Tongue (tissue), 2 donors: ENCODE results near the gene CORIN. TPM values are rescaled to one million over a fixed set of nuclear protein-coding genes. Genes with fewer than 3 reads are reported as not detected.

Source experiments
- DNase-seq: peaks from one replicate; pipeline ENCODE4 v3.0.0-alpha.2; 2015
- total RNA-seq: library from RNA; depleted of rRNA; stranded (reverse); fragments of >200 nt; gene quantifications from one replicate; pipeline ENCODE4 v1.2.3, GENCODE V29; 2014

The CORIN gene
- total RNA-seq, 1 donor from 2014 or later: 1.4 TPM

- no peak for DNase-seq
Observed at GRCh38 chr4:47639531-47639930, 198.3 kb downstream of the CORIN start.

- DNase-seq: no peak
Observed at GRCh38 chr4:47631161-47631560, 206.7 kb downstream of the CORIN start.

- no peak for DNase-seq
Observed at GRCh38 chr4:47624031-47624441, 213.8 kb downstream of the CORIN start.

DNA sequence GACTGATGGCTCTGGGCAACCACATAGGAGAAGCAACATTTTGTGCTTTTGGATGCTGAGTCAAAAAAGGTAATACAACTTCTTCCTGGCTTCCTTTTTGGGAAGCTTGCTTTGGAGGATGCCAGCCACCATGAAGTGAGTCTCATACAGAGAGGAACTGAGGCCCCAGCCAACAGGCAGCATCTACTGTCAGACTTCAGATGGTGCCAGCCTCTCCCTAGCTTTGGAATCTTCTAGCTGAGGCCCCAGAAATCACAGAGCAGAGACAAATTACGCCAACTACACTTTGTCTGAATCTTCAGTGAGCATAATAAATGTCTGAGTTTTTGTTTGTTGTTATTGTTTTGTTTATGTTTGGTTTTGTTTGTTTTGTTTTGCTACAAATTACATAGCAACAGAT lies 216.7 kb downstream of the CORIN start:
- DNase-seq: no peak

GRCh38 chr4:47619691-47620090 lies 218.2 kb downstream of the CORIN start:
- peak; percentile 22 for DNase-seq

DNA sequence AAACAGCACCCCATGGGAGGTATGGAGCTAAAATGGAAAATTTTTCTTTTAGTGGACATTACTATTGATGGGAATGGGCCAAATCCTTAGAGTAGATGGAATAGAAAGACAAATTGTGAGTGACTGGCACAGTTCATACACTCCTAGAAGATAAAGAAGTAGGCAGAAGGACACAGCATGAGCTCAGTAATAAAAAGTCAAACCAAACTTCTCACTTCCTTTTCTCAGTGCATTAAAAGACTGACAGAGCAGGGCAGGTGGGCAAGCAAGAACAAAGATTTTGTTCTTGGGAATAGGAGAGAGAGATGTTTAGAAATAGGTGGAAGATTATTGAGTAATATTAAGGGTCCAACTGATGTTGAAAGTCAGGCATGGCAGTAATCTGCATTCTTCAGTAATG lies 220.3 kb downstream of the CORIN start:
- no peak for DNase-seq

GRCh38 chr4:47615385-47615784 lies 222.5 kb downstream of the CORIN start:
- DNase-seq: no peak

DNA sequence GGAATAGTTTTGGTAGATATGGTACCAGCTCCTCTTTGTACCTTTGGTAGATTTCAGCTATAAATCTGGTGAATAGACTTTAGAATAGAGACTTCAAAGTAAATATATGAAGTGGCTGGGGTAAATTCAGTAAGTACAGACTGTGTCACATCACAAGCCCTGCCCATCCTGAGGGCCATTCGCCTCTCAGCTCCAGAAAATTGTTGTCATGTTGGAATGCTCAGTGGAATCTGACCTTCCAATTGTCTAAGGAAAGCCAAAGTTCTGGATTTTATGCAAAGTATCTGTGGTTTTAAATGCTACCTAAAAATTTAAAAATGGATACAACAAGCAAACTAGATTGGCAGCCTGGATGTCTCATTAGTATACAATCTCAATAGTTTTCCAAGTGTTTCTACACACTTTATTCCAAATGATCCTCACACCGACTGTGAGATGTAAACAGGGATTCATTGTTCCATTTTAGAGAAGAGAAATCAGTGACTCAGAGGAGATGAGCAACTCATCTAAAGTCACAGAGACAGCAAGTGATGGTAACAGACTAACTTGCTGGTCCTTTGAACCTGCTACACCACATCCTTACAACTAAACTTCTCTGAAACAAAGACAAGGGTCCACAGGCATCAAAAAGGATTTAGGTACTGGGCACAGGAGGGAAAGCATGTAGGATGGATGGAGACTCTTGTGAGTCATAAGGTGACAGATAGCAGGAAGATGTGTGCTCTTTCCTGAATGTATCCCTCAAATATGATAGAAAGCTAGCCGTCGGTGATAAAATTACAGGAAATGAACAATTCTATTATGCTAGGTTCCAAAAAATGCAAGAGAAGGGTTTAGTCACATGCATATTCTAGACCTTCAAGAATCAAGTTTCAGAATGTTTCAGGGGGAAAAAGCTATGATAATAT lies 225.5 kb downstream of the CORIN start:
- no peak for DNase-seq

- no peak for DNase-seq
Observed at GRCh38 chr4:47606482-47606881, 231.4 kb downstream of the CORIN start.

- DNase-seq: no peak
Observed at GRCh38 chr4:47598896-47599295, 239.0 kb downstream of the CORIN start.

GRCh38 chr4:47598320-47598719 lies 239.5 kb downstream of the CORIN start:
- no peak for DNase-seq

- DNase-seq: no peak
Observed at GRCh38 chr4:47597696-47598095, 240.2 kb downstream of the CORIN start.

DNA sequence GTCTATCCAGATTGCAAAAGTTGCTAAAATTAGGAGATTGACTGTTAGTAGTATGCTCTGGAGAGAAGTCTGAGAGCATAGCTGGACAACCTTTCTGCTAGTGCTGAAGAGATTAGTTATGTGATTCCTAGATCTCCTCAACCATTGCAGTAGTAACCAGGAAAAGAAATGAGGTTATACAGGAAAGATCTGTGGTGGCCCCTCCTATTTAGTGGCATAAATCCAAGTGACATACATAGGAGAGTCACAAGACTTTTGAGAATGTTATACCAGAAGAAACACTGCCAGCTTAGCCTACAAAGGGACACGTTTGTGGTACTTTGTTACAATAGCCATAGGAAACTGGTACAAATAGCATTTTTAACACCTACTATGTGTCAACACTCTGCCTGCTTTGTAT lies 247.5 kb downstream of the CORIN start:
- DNase-seq: no peak

DNA sequence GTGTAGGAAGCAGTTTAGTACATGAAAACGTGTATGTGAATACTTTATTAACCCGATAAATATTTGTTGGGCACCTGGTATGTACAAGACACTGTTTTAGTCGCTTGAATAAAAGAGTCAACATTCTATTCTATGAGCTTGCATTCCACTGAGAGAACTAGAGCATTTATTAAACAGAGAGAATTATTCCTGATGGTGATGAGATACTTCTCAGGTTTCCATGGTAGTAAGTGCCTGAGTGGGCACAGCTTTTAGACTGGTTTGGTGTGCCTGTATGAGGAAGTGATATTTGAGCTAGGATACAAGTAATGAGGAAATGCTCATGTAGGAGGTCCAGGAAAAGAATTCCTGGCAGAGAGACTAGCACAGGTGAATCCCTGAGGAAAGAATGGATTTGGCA lies 258.6 kb downstream of the CORIN start:
- no peak for DNase-seq

GRCh38 chr4:47577779-47578553 lies 259.9 kb downstream of the CORIN start:
- no peak for DNase-seq

DNA sequence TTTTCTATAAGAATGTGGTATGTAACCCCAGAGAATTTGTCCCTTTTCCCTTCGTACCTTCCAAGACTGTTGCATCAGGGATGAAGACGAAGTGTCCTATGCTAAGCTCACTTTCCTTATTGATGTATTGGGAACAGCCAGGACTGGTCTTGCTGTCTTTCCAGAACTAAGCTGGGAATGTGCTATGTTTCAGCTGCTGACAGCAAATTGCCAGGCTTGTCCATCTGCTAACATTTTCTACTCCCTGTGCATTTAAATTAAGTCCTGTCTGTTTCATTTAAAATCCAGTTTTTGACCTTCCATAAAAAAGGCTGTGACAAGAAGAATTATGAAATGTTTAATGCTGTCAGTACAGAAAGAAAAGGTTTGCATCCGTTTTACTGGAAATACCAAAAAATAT lies 264.9 kb downstream of the CORIN start:
- no peak for DNase-seq

DNA sequence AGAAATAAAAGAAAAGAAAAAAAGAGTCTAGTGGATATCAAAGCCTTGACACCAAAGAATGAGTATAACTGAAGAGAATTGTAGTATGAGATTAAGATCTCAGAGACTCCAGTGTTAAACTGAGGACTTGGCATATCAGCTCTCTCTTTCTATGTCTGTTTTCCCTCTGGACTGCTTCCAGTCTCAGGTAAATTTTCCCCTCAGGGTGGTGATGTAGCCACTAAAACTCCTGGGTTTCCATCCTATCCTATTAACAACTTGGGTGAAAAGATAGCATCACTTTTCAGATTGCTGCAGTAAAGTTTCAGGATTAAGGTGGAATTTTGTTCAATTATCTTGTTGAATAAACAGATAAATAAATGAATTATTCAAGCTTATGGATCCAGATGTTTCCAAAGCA lies 267.1 kb downstream of the CORIN start:
- DNase-seq: no peak

GRCh38 chr4:47567511-47567910 lies 270.4 kb downstream of the CORIN start:
- no peak for DNase-seq

DNA sequence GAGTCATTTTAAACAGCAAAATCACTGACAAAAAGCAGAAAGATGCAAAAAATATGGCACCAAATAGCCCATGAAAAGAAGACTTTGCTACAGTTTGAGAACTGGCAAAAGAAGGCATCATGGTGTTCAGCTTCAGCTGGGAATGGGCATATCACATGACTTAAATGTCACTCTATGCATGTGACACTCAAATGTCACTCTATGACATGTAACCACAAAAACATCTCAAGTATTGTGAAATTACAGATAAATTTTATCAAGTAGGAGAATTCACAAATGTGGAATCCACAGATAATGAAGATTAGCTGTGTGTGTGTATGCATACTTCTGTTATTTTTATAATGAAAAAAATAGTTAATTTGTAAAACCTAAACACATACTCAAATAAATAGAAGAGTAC lies 270.9 kb downstream of the CORIN start:
- no peak for DNase-seq

GRCh38 chr4:47566566-47566965 lies 271.3 kb downstream of the CORIN start:
- no peak for DNase-seq

DNA sequence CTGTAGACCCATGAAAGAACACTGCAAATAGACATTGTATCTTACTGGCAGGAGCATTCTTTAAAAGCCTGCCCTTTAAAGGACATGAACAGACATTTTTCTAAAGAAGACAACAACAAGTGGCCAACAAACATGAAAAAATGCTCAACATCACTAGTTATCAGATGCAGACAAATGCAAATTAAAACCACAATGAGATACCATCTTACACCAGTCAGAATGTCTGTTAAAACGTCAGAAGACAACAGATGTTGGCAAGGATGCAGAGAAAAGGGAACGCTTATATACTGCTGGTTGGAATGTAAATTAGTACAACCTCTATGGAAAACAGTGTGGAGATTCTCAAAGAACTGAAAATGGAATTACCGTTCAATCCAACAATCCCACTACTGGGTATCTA lies 275.6 kb downstream of the CORIN start:
- DNase-seq: no peak

DNA sequence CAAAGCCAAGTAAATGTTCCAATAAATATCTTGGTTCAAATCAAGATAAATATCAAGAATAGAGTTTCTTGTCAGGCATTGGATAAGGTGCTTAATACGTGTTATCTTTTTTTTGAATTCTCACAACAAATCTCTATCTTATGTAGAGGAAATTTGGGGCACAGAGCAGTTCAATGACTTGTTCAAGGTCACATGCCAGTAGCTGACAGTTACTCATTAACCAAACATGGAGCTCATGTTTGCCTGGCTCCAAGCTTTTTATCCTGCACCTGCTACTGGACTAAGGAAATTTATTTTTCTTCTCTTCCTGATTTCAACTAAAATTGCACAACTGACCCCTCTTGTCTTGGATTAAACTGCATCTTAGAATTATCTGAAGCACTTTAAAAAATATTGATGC lies 276.5 kb downstream of the CORIN start:
- DNase-seq: no peak

DNA sequence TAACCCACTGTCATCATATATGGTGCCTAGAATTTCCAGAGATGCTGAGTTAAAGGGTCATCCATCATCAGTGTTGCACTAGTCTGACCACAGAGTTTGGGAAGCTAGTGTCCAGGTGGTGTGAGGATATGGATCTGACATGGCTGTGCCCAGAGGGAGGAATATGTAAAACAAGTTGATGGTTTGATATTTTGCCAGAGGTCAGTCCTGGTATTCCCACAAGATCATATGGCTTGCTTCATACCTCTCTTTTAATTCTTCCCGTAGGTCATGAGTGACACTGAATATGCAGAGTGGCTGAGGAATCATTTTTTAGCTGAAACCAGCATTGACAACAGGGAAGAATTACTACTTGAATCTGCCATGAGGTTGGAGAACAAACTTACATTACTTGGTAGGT lies 277.2 kb downstream of the CORIN start:
- no peak for DNase-seq

DNA sequence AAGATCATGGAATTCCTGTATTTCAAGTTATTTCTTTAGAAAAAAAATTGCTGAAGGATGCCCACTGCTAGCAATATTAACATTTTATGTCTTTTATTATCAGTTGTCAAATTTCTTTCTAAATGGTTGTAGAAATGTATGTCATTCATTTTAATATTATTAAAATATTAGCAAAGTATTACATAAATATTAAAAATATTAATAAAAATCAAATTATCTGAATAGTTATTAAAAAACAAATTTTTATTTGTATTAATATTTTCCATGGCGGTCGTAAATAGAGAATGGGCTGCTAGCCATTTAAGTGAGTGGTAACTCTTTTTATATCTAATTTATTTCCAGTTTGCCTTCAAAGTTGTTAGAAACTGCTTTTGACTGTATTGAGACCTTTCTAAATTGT lies 280.6 kb downstream of the CORIN start:
- DNase-seq: no peak
